HepG2 (cell line): ENCODE results near the gene SEMA7A. TPM values are rescaled to one million over a fixed set of nuclear protein-coding genes. Genes with fewer than 3 reads are reported as not detected.
A peak's percentile ranks its signal among the peaks of the same experiment; 100 is the strongest.

ENCODE experiments used
- ATAC-seq: fragments of 200-7000 bp; cut with Tn5 transposase; 3 replicates; pipeline ENCODE4 v1.9.1; 2020; ENCODE audit warnings: mild to moderate bottlenecking, moderate library complexity
- BruUV-seq: library from RNA; stranded (reverse); fragments of 400-500 nt; replicated peaks from 2 replicates; lab custom pipeline; 2021; lab: Mats Ljungman, UMichigan
- CTCF ChIA-PET: fragments of 300-600 bp; formaldehyde crosslinking; extraction: SDS; loops from one replicate; lab custom pipeline; 2021; ENCODE audit warnings: low total read pairs, inconsistent platforms, low intra/inter-chr PET ratio; lab: Yijun Ruan, JAX
- POLR2A ChIA-PET: fragments of 350-600 bp; sonication (Branson Sonifier 250); formaldehyde crosslinking; loops from one replicate; lab custom pipeline; 2020; ENCODE audit warnings: antibody characterized with exemption, inconsistent platforms; lab: Yijun Ruan, JAX
- DNase-seq: peaks from one replicate; pipeline ENCODE4 v3.0.0-alpha.2; 2015; ENCODE audit warnings: low spot score
- FAIRE-seq: peaks from 3 replicates; lab custom pipeline; 2011; peaks lifted over from hg19 to GRCh38; lab: Jason Lieb, UNC
- H2AFZ ChIP-seq: one replicate; pipeline ENCODE4 v1.6.1; 2011; ENCODE audit warnings: low read length, inconsistent platforms
- H3K27ac ChIP-seq: fragments of 300-600 bp; 3 replicates; pipeline ENCODE4 v1.8.0; 2011; ENCODE audit warnings: mixed run types, mild to moderate bottlenecking, mixed read lengths, low read length, inconsistent platforms; ENCODE audit not compliant: insufficient read depth; ENCODE audit errors: extremely low read length
- H3K27me3 ChIP-seq, 2 experiments: fragments of 200-600 bp in 1 of 2; 2 replicates in 1 of 2; 3 replicates in 1 of 2; pipeline versions ENCODE4 v1.6.0 to v1.8.0; 2011; ENCODE audit warnings: low read length in 2 of 2, mild to moderate bottlenecking in 2 of 2, moderate library complexity in 2 of 2, inconsistent platforms in 1 of 2; ENCODE audit not compliant: insufficient read depth in 2 of 2, control insufficient read depth in 1 of 2
- H3K36me3 ChIP-seq, 2 experiments: fragments of 200-600 bp in 1 of 2; replicated peaks in 1 of 2; 2 replicates in 1 of 2; 3 replicates in 1 of 2; pipeline versions ENCODE4 v1.5.1 to v1.8.0; 2011; ENCODE audit warnings: low read length in 2 of 2, inconsistent platforms in 1 of 2; ENCODE audit not compliant: insufficient read depth in 2 of 2, control insufficient read depth in 1 of 2
- H3K4me1 ChIP-seq: 2 replicates; pipeline ENCODE4 v1.5.1; 2012; ENCODE audit warnings: low read length, inconsistent platforms; ENCODE audit not compliant: insufficient read depth
- H3K4me2 ChIP-seq: 2 replicates; pipeline ENCODE4 v1.6.0; 2011; ENCODE audit warnings: low read depth, low read length, inconsistent platforms
- H3K4me3 ChIP-seq, 3 experiments: fragments of 200-600 bp in 1 of 3; sonication (generic), shearing (Covaris generic) in 1 of 3; replicated peaks in 1 of 3; 2 replicates each; pipeline ENCODE4 v1.5.1; 2011 to 2016; ENCODE audit warnings: low read length in 3 of 3, inconsistent platforms in 2 of 3, low read depth in 2 of 3, mild to moderate bottlenecking in 2 of 3, control low read depth in 1 of 3, mixed read lengths in 1 of 3; ENCODE audit not compliant: insufficient read depth in 1 of 3
- H3K79me2 ChIP-seq: one replicate; pipeline ENCODE4 v1.6.1; 2011; ENCODE audit warnings: low read length, inconsistent platforms; ENCODE audit not compliant: insufficient read depth
- H3K9ac ChIP-seq: 2 replicates; pipeline ENCODE4 v1.6.0; 2011; ENCODE audit warnings: mild to moderate bottlenecking, low read depth, low read length, inconsistent platforms; ENCODE audit not compliant: insufficient read depth
- H3K9me3 ChIP-seq: 2 replicates; pipeline ENCODE4 v1.5.1; 2012; ENCODE audit warnings: mild to moderate bottlenecking, low read length
- H4K20me1 ChIP-seq: 2 replicates; pipeline ENCODE4 v1.6.0; 2011; ENCODE audit warnings: inconsistent platforms, mild to moderate bottlenecking, low read length, moderate library complexity; ENCODE audit not compliant: insufficient read depth
- AGO2 ChIP-seq: fragments of 200-400 bp; formaldehyde crosslinking; optimal IDR thresholded peaks from 2 replicates; pipeline ENCODE3; 2017; ENCODE audit warnings: mild to moderate bottlenecking, low read depth, low read length, moderate library complexity
- ATF1 ChIP-seq: IDR thresholded peaks from 2 replicates; pipeline ENCODE4 v1.6.1; 2016; ENCODE audit warnings: mild to moderate bottlenecking, control low read depth
- CHD4 ChIP-seq: fragments of 200-600 bp; sonication (generic); IDR thresholded peaks from 2 replicates; pipeline ENCODE4 v1.7.0; 2017; ENCODE audit warnings: mild to moderate bottlenecking, low read length, borderline replicate concordance
- HNRNPUL1 ChIP-seq: fragments of 200-400 bp; formaldehyde crosslinking; IDR thresholded peaks from 2 replicates; pipeline ENCODE4 v1.6.1; 2017; ENCODE audit warnings: low read depth, mild to moderate bottlenecking, low read length, moderate library complexity
- JUND ChIP-seq: sonication (generic); formaldehyde crosslinking; IDR thresholded peaks from 2 replicates; pipeline ENCODE4 v1.8.0; 2022; ENCODE audit warnings: mild to moderate bottlenecking, missing genetic modification reagents
- MAZ ChIP-seq, 2 experiments: sonication (generic) in 1 of 2; formaldehyde crosslinking in 1 of 2; IDR thresholded peaks; 2 replicates each; pipeline versions ENCODE4 v1.5.0 to v1.6.1; 2012 to 2020; ENCODE audit warnings: low read depth in 2 of 2, mild to moderate bottlenecking in 2 of 2, borderline replicate concordance in 1 of 2, improper control_type of control experiment in 1 of 2, low read length in 1 of 2, missing genetic modification reagents in 1 of 2, moderate library complexity in 1 of 2
- MXD4 ChIP-seq: IDR thresholded peaks from 2 replicates; pipeline ENCODE4 v1.6.1; 2016; ENCODE audit warnings: mild to moderate bottlenecking, missing biosample characterization, missing genetic modification reagents
- NONO ChIP-seq, 2 experiments: fragments of 450-650 bp in 1 of 2; sonication (generic) in 1 of 2; formaldehyde crosslinking in 1 of 2; IDR thresholded peaks in 1 of 2; conservative IDR thresholded peaks in 1 of 2; 2 replicates each; pipeline versions ENCODE4 v1.6.1 to v1.8.0; 2017 to 2022; ENCODE audit warnings: mild to moderate bottlenecking in 1 of 2, missing genetic modification reagents in 1 of 2, moderate library complexity in 1 of 2
- NR1H2 ChIP-seq: sonication (generic); formaldehyde crosslinking; IDR thresholded peaks from 2 replicates; pipeline ENCODE4 v1.8.1; 2022; ENCODE audit warnings: low read depth, missing genetic modification reagents, borderline replicate concordance
- PAX8 ChIP-seq: sonication (generic); formaldehyde crosslinking; IDR thresholded peaks from 2 replicates; pipeline ENCODE4 v1.8.0; 2022; ENCODE audit warnings: mild to moderate bottlenecking, missing genetic modification reagents, borderline replicate concordance
- POLR2AphosphoS5 ChIP-seq: IDR thresholded peaks from 2 replicates; pipeline ENCODE4 v1.6.1; 2012; ENCODE audit warnings: low read depth, low read length
- RBM22 ChIP-seq: fragments of 200-400 bp; formaldehyde crosslinking; optimal IDR thresholded peaks from 2 replicates; pipeline ENCODE3; 2017; ENCODE audit warnings: mild to moderate bottlenecking, low read length, moderate library complexity
- SMARCE1 ChIP-seq: fragments of 450-650 bp; IDR thresholded peaks from 2 replicates; pipeline ENCODE4 v1.6.1; 2017; ENCODE audit warnings: borderline replicate concordance
- SP1 ChIP-seq, 2 experiments: fragments of 450-650 bp in 1 of 2; sonication (generic) in 1 of 2; formaldehyde crosslinking in 1 of 2; IDR thresholded peaks; 2 replicates each; pipeline versions ENCODE4 v1.4.0 to v1.6.1; 2016 to 2020; ENCODE audit warnings: missing genetic modification reagents in 1 of 2
- THAP11 ChIP-seq: IDR thresholded peaks from 2 replicates; pipeline ENCODE4 v1.6.1; 2016; ENCODE audit warnings: missing biosample characterization, missing genetic modification reagents
- ZNF17 ChIP-seq: sonication (generic); formaldehyde crosslinking; IDR thresholded peaks from 2 replicates; pipeline ENCODE4 v1.5.0; 2020; ENCODE audit warnings: mild to moderate bottlenecking, missing genetic modification reagents
- ZNF251 ChIP-seq: sonication (generic); formaldehyde crosslinking; IDR thresholded peaks from 2 replicates; pipeline ENCODE4 v1.9.0; 2021; ENCODE audit warnings: mild to moderate bottlenecking, missing genetic modification reagents
- ZNF274 ChIP-seq: sonication (generic); formaldehyde crosslinking; IDR thresholded peaks from 2 replicates; pipeline ENCODE4 v1.5.1; 2020; ENCODE audit warnings: mild to moderate bottlenecking, missing genetic modification reagents
- ZNF597 ChIP-seq: sonication (generic); formaldehyde crosslinking; IDR thresholded peaks from 2 replicates; pipeline ENCODE4 v1.5.0; 2020; ENCODE audit warnings: missing genetic modification reagents
- ZSCAN25 ChIP-seq: sonication (generic); formaldehyde crosslinking; IDR thresholded peaks from 2 replicates; pipeline ENCODE4 v1.8.0; 2022; ENCODE audit warnings: mild to moderate bottlenecking, missing genetic modification reagents
- WGBS: methylation state at CpG from one replicate; pipeline ENCODE4 v1.1.6; 2017; ENCODE audit warnings: low lambda C conversion rate; 5-methylcytosine and 5-hydroxymethylcytosine counted together
- in situ Hi-C: cut with HindIII; loops from 2 replicates; pipeline ENCODE4 v1.10.0; 2017; ENCODE audit warnings: low pct_unique_long_range_greater_than_20kb; ENCODE audit not compliant: extremely low pct_ligation_motif_present
- intact Hi-C: fragments of 100-400 bp; cut with micrococcal nuclease; formaldehyde crosslinking; loops from one replicate; pipeline ENCODE4 v1.10.0; 2022; ENCODE audit not compliant: unreplicated experiment
- polyA plus RNA-seq, 8 experiments: library from polyadenylated mRNA; depleted of rRNA in 3 of 8; stranded (reverse) in 7 of 8; unstranded in 1 of 8; fragments of >200 nt; fragmentation: Illumina TruSeq in 4 of 8; extraction: Trizol in 4 of 8; gene quantifications; 2 replicates each; pipeline versions ENCODE4 v1.2.1 to v1.2.3, GENCODE V29; 2011 to 2016; ENCODE audit warnings: low read depth in 4 of 8, missing spikeins in 1 of 8, mixed read lengths in 1 of 8; ENCODE audit not compliant: insufficient read depth in 1 of 8
- total RNA-seq, 5 experiments: library from RNA; depleted of rRNA; stranded (reverse); fragments of >200 nt; fragmentation: Illumina TruSeq; extraction: Trizol; gene quantifications; 2 replicates each; pipeline ENCODE4 v1.2.3, GENCODE V29; 2016; ENCODE audit warnings: low read depth in 1 of 5
- TF ChIP-seq, protein P1 (sequence below): sonication (generic); formaldehyde crosslinking; IDR thresholded peaks from 2 replicates; pipeline ENCODE4 v1.4.0; 2020; ENCODE audit warnings: missing genetic modification reagents, borderline replicate concordance
- TF ChIP-seq, protein P2 (sequence below): sonication (generic); formaldehyde crosslinking; IDR thresholded peaks from 2 replicates; pipeline ENCODE4 v1.4.0; 2020; ENCODE audit warnings: mild to moderate bottlenecking, missing genetic modification reagents, borderline replicate concordance

Gene SEMA7A
- total and polyA plus RNA-seq, 2 of the 13 experiments (the other 11 are each of a cell fraction or from before 2014, with no cell fraction given), result 9.0 to 15.8 TPM

DNA sequence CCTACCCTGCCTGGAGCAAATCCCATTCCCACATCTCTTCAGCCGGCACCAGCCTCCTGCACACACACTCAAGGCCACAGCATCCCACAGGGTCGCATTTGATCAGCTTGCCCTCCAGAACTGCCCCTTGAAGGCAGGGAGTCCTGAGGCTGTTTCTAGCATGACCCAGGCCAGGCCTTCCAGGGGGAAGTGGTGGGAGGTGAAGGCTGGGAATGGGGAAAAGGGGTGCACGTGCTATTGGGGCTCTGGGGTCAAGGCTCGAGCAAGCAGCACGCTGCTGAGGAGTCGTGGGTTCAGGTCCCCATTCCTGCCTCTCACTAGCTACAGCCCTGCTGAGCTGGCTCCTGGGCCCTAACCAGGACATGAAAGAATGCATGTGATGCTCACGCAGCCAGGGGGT, 24.9 kb downstream of the SEMA7A start:
- no peak overlapping the region for H3K27ac ChIP-seq
- DNase-seq (no peak), FAIRE-seq (no peak), ATAC-seq (no peak)
- WGBS, result 68% methylated on average over 6 of the region's 7 CpGs
- H3K9ac ChIP-seq, result no peak overlapping the region
- in situ Hi-C loops, result no loop called here
- no TSS peak for BruUV-seq
- H3K36me3 ChIP-seq, result peaks cover 13 to 35% of the 10 kb centered on the region in 2 experiments; a peak in 4 of 5 replicates
- no peaks in the 10 kb centered on the region for H4K20me1 ChIP-seq
- ChIA-PET POLR2A (interaction anchor here (0.8 to 1.2 kb wide), 3 partner anchors 18 to 34 kb away, joined by 3 to 4 read pairs (median 3); no protein-coding TSS in a partner anchor), CTCF (no interaction called here)
- no peak overlapping the region for H2AFZ ChIP-seq
- peaks cover 1 to 9% of the 10 kb centered on the region in 2 experiments; a peak in 2 of 5 replicates for H3K27me3 ChIP-seq
- no peak overlapping the region for H3K4me3 ChIP-seq
- no peak for TF ChIP-seq ZSCAN25 (CRISPR knock-in tag)
- TF ChIP-seq ZNF251, result no peak
- no peak for TF ChIP-seq MXD4 (CRISPR knock-in tag)
- TF ChIP-seq, protein P1, sequence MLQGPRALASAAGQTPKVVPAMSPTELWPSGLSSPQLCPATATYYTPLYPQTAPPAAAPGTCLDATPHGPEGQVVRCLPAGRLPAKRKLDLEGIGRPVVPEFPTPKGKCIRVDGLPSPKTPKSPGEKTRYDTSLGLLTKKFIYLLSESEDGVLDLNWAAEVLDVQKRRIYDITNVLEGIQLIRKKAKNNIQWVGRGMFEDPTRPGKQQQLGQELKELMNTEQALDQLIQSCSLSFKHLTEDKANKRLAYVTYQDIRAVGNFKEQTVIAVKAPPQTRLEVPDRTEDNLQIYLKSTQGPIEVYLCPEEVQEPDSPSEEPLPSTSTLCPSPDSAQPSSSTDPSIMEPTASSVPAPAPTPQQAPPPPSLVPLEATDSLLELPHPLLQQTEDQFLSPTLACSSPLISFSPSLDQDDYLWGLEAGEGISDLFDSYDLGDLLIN, result no peak
- no peak for TF ChIP-seq SP1 (IDR thresholded peaks at IDR 0.05)
- TF ChIP-seq SP1 (CRISPR knock-in tag; IDR thresholded peaks at IDR 0.05), result no peak
- TF ChIP-seq ATF1 (CRISPR knock-in tag), result no peak
- TF ChIP-seq PAX8 (CRISPR knock-in tag), result no peak
- TF ChIP-seq, protein P2, sequence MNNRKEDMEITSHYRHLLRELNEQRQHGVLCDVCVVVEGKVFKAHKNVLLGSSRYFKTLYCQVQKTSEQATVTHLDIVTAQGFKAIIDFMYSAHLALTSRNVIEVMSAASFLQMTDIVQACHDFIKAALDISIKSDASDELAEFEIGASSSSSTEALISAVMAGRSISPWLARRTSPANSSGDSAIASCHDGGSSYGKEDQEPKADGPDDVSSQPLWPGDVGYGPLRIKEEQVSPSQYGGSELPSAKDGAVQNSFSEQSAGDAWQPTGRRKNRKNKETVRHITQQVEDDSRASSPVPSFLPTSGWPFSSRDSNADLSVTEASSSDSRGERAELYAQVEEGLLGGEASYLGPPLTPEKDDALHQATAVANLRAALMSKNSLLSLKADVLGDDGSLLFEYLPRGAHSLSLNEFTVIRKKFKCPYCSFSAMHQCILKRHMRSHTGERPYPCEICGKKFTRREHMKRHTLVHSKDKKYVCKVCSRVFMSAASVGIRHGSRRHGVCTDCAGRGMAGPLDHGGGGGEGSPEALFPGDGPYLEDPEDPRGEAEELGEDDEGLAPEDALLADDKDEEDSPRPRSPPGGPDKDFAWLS (CRISPR knock-in tag), result no peak
- TF ChIP-seq MAZ (IDR thresholded peaks at IDR 0.05; ENCODE audit: borderline replicate concordance, low read depth, low read length), result no peak
- no peak for TF ChIP-seq MAZ (CRISPR knock-in tag; IDR thresholded peaks at IDR 0.05; ENCODE audit: low read depth)
- no peak for TF ChIP-seq SMARCE1
- TF ChIP-seq NONO (IDR thresholded peaks at IDR 0.05), result no peak
- TF ChIP-seq NONO (CRISPR knock-in tag; conservative IDR thresholded peaks at IDR 0.05), result no peak
- peak; percentile 21; the same call in 1 of the 2 replicates for TF ChIP-seq POLR2AphosphoS5
- no peak for TF ChIP-seq ZNF274 (CRISPR knock-in tag)
- TF ChIP-seq THAP11, result no peak
- TF ChIP-seq HNRNPUL1, result no peak
- peak; percentile 84 for TF ChIP-seq AGO2
- no peak for TF ChIP-seq JUND (CRISPR knock-in tag)
- no peak for TF ChIP-seq ZNF17
- TF ChIP-seq CHD4, result no peak
- no peak for TF ChIP-seq ZNF597 (CRISPR knock-in tag)
- no peak for TF ChIP-seq NR1H2 (CRISPR knock-in tag)
- TF ChIP-seq RBM22, result peak; percentile 91
- no peak overlapping the region for H3K4me2 ChIP-seq
- peaks cover 34% of the 10 kb centered on the region for H3K4me1 ChIP-seq
- H3K79me2 ChIP-seq, result no peaks in the 10 kb centered on the region
- intact Hi-C loops, result no loop called here
- no peaks in the 10 kb centered on the region for H3K9me3 ChIP-seq
